A204.1 (cell line): ENCODE results near the gene MAP2K1.
"Not testable (repeated sequence)": the region's sequence is repeated elsewhere in the genome, so short reads cannot be mapped to it uniquely, and the experiment has no call there.

Experiments used
- FAIRE-seq: peaks from 2 replicates; lab custom pipeline; 2012; peaks lifted over from hg19 to GRCh38; lab: Jason Lieb, UNC

MAP2K1 gene

DNA sequence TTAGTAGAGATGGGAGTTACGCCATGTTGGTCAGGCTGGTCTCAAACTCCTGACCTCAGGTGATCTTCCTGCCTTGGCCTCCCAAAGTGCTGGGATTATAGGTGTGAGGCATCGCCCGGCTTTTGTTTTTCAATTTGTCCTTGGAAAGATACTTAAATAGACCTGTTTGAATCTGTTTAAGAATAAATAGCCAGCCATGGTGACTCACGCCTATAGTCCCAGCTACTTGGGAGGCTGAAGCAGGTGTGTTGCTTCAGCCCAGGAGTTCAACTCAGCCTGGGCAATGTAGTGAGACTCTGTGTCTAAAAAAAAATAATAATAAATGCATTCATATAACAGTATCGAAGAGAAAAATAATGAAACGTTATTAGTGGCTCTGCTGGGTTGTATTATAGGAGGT, 93.6 kb downstream of the MAP2K1 start:
- no peak for FAIRE-seq

DNA sequence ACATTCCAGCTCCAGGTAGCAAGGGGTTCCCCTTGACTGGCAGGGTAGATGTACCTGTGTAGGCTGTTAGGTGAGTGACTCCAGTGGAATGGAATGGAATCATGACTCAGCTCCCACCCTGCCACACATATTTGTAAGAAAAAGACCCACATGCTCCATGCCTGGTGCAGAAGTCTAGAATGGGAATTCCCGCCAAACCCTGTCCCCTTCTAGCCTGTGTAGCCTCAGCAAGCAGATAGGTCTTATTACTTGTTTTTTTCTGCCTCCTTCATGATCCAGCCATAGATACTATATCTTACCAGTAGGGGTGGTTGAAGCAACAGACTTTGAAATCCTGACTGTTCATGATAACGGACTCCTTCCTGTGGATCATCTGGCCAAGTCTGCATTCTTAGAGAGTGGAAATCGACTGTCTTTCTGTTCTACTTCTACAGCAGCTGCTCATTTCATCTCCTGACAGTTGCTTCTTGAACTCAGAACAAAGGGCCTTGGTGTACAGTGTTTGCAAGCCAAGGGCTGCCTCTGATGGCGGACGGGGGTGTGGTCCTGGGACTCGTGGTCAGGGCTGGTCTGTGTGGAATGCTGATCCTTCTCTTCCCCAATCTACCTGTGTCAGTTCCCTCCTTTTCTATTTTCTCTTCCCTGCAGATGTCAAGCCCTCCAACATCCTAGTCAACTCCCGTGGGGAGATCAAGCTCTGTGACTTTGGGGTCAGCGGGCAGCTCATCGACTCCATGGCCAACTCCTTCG, 94.6 kb downstream of the MAP2K1 start:
- FAIRE-seq, result no peak

GRCh38 chr15:66482539-66482938, 95.8 kb downstream of the MAP2K1 start:
- FAIRE-seq, result no peak

DNA sequence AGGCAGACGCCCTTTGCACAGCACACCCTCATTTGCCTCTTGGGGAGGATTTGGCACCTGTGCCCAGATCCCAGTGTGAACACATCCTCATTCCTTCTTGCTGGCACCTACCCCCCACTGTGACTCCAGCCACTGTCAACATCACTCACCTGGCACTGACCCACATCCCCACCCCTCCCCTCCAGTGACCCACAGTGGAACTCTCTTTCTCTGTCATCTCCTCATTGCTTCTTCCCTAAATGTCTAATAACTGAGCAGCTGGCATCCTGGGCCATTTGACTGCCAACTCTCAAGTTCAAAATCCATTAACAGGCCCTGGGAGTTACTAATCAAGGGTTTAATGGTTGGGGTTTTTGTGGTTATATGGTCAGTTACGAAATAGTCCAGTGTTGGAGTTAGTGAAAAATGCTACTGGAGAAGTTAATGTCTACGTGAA, 96.4 kb downstream of the MAP2K1 start:
- FAIRE-seq, result no peak

DNA sequence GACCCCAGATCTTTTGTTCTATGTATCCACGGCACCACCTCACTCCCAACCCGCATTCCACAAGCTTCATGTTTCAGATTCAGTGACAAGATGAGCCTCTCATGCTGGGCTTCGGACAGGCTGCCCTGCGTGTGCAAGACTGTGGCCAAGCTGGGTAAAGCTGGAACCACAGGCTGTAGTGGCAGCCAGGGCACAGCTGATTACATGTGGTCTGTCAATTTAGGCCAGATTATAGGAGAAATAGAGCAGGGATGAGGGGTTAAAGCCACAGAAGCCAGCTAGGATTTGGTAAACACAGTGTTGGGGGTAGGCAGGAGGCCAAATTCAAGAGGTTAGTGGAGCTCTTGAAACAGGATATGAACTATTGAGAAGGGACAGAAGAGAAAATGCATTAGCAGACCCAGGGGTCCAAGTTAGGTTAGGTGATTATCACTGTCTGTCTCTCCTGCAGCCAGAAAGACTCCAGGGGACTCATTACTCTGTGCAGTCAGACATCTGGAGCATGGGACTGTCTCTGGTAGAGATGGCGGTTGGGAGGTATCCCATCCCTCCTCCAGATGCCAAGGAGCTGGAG, 97.9 kb downstream of the MAP2K1 start:
- no peak for FAIRE-seq

DNA sequence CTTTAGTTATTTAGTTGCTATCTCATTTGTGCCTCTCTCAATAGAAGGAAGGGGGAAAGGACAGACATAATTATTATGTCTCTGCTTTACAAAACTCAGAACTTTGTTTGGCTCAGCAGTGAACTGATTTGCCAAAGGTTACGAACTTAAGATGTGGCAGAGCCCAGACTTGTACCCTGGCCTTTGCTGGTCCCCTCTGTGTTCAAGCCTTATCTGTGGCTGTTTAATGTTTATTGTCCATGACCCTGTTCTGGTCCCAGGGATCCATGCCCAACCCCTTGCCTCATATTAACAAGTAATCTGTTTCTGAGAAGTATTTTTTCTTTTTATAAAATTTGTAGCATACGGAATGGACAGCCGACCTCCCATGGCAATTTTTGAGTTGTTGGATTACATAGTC, 100.2 kb downstream of the MAP2K1 start:
- FAIRE-seq, result no peak

DNA sequence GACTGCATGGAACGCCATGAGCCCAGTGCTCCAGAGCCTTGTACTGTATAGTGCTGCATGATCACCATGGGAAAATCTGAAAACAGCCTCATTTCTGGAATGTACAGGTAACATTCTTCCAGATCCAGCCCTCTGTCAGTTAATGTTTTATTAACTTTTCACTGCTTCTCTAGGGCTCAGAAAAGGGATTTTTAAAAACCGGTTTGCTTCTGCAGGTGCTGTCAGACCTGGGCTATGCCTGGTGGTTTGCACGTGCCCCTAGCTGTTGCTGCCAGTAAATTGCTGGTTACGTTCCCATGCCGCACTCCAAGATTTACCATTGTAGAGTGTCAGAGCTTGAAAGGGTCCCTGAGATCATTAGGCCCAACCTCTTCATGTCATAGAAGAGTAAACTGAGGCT, 101.8 kb downstream of the MAP2K1 start:
- FAIRE-seq, result no peak

- no peak for FAIRE-seq
Observed at GRCh38 chr15:66489179-66489791, 102.6 kb downstream of the MAP2K1 start.

DNA sequence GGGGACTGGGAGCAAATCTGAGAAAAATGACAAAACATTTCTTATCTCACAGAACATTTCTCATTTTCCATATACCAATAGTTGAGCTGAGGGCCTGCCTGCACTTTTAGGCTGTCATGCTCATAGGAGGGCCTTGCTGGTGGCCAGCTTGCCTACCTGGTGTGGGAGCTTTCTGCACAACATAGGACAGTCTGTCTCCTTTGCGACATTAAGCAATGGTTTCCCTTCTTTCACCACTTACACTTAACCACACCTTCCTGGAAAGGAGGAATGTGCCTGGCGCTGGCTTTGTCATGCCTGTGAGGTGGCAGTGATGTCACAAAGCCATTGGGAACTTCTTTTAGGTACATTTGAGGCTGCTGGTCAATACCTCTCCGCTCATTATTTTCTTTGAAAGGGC, 105.1 kb downstream of the MAP2K1 start:
- FAIRE-seq, result no peak

- no peak for FAIRE-seq
Observed at GRCh38 chr15:66494262-66494661, 107.5 kb downstream of the MAP2K1 start.

- no peak for FAIRE-seq
Observed at GRCh38 chr15:66496951-66497501, 110.3 kb downstream of the MAP2K1 start.

- FAIRE-seq, result no peak
Observed at GRCh38 chr15:66497502-66498455, 111.1 kb downstream of the MAP2K1 start, which contains the start of gene SNAPC5. Gene SNAPC5 (minus strand): TSS chr15:66497762. CDS start chr15:66497731, 31 bp downstream.

DNA sequence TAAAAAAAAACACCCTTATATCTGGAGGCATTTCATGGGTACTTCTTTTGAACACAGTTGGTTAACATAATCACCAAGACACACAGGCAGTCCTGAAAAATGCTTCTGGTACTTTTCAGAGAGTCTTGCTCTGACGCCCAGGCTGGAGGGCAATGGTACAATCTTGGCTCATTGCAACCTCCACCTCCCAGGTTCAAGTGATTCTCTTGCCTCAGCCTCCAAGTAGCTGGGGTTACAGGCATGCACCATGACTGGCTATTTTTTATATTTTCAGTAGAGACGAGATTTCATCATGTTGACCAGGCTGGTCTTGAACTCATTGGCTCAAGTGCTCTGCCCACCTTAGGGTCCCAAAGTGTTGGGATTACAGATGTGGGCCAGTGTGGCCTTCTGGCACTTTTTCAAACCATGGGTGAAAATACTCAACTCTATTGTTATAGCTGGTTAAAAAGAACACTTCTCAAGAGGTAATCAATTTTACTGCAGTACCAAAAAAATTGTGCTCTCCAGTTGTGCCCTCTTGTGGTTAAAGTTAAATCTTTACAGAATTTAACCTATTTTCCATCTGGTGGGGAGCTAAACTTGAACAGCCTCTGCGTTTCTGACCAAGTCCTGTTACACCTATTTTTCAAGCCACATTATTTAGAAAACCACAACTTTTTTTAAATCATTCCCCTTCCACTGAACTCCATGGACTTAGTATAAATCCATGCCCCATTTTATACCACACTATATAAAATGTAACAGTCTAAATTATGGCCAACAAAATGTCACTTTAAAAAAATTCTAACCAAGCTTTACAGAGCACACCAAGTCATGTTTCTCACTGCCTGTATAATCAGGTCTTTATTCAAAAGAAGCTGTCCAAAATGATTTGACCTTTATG, 112.0 kb downstream of the MAP2K1 start:
- FAIRE-seq, result no peak

DNA sequence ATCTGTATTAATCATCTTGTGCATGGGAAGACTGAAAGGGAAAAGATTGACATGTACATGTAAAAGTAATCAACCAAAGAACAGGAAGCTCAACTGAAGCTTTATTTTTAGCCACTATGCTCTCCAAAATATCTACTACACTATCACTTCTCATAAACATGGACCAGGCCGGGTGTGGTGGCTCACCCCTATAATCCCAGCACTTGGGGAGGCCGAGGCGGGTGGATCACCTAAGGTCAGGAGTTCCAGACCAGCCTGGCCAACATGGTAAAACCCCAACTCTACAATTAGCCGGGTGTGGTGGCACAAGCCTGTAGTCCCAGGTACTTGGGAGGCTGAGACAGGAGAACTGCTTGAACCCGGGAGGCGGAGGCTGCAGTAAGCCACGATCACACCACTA, 113.6 kb downstream of the MAP2K1 start:
- FAIRE-seq, result not testable (repeated sequence)

DNA sequence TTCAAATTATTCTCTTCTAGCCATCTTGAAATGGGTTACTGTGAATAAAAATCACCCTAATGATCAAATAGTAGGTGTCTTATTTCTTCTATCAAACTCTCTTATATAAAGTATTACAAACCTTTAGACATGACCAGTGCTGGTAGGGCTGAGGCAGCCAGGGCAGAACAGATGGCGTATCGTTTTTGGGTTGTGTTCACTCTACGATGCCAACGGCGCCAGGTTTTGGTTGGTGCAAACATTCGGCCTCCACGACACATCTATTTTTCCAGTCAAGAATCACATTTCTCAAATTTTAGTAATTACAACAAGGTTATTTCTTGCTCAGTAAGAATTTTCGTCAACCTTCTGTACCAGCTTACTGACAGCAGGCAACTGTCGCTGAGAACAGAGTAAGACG, 115.8 kb downstream of the MAP2K1 start:
- FAIRE-seq, result no peak

DNA sequence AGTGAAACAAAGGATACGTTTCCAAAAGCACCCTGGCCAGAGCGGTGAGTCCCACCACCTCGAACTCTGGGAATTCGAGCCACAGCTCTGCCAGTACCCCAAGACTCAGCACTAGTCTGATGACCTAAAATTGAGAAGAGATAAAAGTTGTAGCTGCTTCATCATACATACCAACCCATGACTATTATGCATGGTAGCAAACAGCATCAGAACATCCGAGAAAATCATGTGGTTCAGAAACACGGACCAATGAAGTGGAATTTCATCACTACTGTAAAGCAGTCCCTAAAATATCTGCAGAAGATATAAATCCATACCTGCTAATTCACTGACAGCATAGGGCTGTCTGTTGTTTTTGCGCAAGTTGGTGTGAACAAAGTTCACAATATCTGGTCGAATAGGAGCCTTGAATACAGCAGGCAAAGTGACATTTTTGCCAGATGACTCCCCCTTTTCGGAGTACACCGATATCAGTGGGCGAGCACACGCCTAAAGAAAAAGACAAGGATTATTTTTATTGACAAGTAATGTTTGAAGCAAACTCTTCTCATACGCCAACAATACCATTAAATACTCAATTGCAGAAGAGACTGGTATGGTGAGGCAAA, 116.4 kb downstream of the MAP2K1 start:
- FAIRE-seq, result not testable (repeated sequence)

GRCh38 chr15:66503780-66504562, 117.3 kb downstream of the MAP2K1 start:
- FAIRE-seq, result no peak

GRCh38 chr15:66504563-66505429, 118.1 kb downstream of the MAP2K1 start, which contains the start of the genes RPL4 and ZWILCH:
Gene RPL4 (minus strand): TSS chr15:66504855. CDS start chr15:66504790, 65 bp downstream.
Gene ZWILCH (plus strand): TSS chr15:66505326. CDS start chr15:66505339, 13 bp downstream.
- FAIRE-seq, result peak; percentile 94

DNA sequence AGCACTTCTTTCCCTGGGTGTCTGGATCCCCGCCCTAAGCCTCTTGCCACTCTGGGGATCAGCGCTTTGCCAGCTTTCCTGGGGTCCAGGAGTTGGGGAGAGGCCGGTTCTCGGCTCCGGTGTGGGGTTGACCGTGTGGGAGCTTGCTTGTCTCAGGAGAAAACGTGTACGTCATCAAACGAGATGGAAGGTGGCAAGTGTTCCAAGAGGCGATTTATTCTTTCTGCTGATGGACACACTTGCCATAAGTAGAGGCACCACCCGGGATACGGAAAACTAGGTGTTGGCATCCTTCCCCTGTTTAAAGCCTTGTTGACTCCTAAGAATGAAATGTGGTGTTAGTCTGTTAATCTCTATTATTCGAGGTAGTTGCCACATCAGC, 118.7 kb downstream of the MAP2K1 start:
- FAIRE-seq, result no peak
